Gastrocnemius medialis (tissue), 4 donors: ENCODE data around the gene SFT2D2. TPM values are rescaled to one million over a fixed set of nuclear protein-coding genes. Genes with fewer than 3 reads are reported as not detected.

Experiments used
- ATAC-seq, 2 donors: fragments of 150-250 bp; one replicate each; pipeline ENCODE4 v1.9.1; 2016
- DNase-seq, 2 donors: peaks; one replicate each; pipeline ENCODE4 v3.0.0-alpha.2; 2019
- H3K27ac ChIP-seq, 4 donors: fragments of 200-600 bp; sonication (generic); 1 replicate in 1 of 4; 2 replicates in 3 of 4; pipeline ENCODE4 v1.5.1; 2016 to 2018; ENCODE audit warnings: mild to moderate bottlenecking in 2 of 4, moderate library complexity in 1 of 4
- H3K27me3 ChIP-seq, 3 donors: fragments of 200-600 bp; sonication (generic) in 2 of 3; 1 replicate in 1 of 3; 2 replicates in 2 of 3; pipeline versions ENCODE4 v1.5.1 to v1.6.0; 2016 to 2019; ENCODE audit warnings: mild to moderate bottlenecking in 1 of 3, moderate library complexity in 1 of 3
- H3K36me3 ChIP-seq, 2 donors: fragments of 200-600 bp; sonication (generic) in 1 of 2; one replicate each; pipeline ENCODE4 v1.5.1; 2017 to 2018
- H3K4me1 ChIP-seq, 2 donors: fragments of 200-600 bp; sonication (generic) in 1 of 2; one replicate each; pipeline ENCODE4 v1.5.1; 2016 to 2017; ENCODE audit warnings: mild to moderate bottlenecking in 2 of 2
- H3K4me3 ChIP-seq, 4 donors: fragments of 200-600 bp; sonication (generic) in 3 of 4; 1 replicate in 1 of 4; 2 replicates in 3 of 4; pipeline ENCODE4 v1.5.1; 2016 to 2019; ENCODE audit warnings: mild to moderate bottlenecking in 2 of 4
- H3K9me3 ChIP-seq, 3 donors: fragments of 200-600 bp; sonication (generic) in 2 of 3; 1 replicate in 1 of 3; 2 replicates in 2 of 3; pipeline ENCODE4 v1.5.1; 2016 to 2019
- POLR2A ChIP-seq, 2 donors: fragments of 450-650 bp; IDR thresholded peaks; one replicate each; pipeline ENCODE4 v1.6.1; 2017; ENCODE audit warnings: antibody characterized with exemption in 2 of 2, mild to moderate bottlenecking in 2 of 2, moderate library complexity in 2 of 2
- in situ Hi-C, 4 donors: fragments of 200-750 bp; cut with MboI; loops; one replicate each; pipeline versions ENCODE4 v1.15.0 to v1.8.0; 2017; ENCODE audit warnings: low sequenced_read_pairs in 4 of 4
- intact Hi-C: fragments of 100-400 bp; cut with DNase I; formaldehyde crosslinking; loops from one replicate; pipeline ENCODE4 v1.15.1; 2023; ENCODE audit warnings: low total_unique reads
- total RNA-seq, 4 donors: library from RNA; depleted of rRNA; stranded (reverse); fragments of >200 nt; gene quantifications; one replicate each; pipeline versions ENCODE4 v1.1.0 to v1.2.3, GENCODE V29; 2016
- TF ChIP-seq, protein P1 (sequence below), 5 experiments: fragments of 450-650 bp in 3 of 5; fragments of 200-600 bp in 2 of 5; sonication (generic) in 2 of 5; IDR thresholded peaks in 4 of 5; conservative IDR thresholded peaks in 1 of 5; 1 replicate in 4 of 5; 2 replicates in 1 of 5; pipeline ENCODE4 v1.5.1; 2016 to 2019; ENCODE audit warnings: antibody characterized with exemption in 5 of 5, mild to moderate bottlenecking in 3 of 5, moderate library complexity in 3 of 5

The SFT2D2 gene
- total RNA-seq, 4 donors from 2014 or later, result 10.2 to 15.8 (median 11.7) TPM

DNA sequence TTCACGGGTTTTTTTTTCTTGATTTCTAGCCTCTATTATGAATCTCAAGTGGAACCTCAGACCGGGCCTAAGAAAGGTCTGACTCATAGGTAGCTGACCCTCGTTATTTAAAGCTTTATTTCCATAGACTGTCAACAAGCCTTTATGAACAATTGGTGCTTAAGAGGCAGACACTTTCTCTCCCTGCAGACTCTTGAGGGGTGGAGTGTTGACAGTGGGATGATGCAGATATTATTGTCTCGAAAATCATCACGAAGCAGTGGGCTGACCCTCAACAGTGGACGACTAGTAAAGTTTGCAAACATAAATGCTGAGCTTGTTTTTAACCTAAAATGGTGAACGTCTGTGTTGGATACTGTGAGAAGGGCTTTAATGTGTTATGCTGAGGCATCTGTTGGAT lies 1.8 kb downstream of the SFT2D2 start:
- Histone ChIP-seq H3K27ac (peak overlapping the region; percentile 7 to 75 (median 35)), H3K36me3 (peaks cover 0 to 7% of the 10 kb centered on the region in 2 donors), H3K27me3 (no peaks in the 10 kb centered on the region), H3K4me1 (peaks cover 14 to 31% of the 10 kb centered on the region in 2 donors), H3K4me3 (peak overlapping the region in 1 of 4 donors; percentile 89), H3K9me3 (no peaks in the 10 kb centered on the region)
- in situ Hi-C loops (no loop called here), intact Hi-C loops (no loop called here)
- TF ChIP-seq, protein P1, sequence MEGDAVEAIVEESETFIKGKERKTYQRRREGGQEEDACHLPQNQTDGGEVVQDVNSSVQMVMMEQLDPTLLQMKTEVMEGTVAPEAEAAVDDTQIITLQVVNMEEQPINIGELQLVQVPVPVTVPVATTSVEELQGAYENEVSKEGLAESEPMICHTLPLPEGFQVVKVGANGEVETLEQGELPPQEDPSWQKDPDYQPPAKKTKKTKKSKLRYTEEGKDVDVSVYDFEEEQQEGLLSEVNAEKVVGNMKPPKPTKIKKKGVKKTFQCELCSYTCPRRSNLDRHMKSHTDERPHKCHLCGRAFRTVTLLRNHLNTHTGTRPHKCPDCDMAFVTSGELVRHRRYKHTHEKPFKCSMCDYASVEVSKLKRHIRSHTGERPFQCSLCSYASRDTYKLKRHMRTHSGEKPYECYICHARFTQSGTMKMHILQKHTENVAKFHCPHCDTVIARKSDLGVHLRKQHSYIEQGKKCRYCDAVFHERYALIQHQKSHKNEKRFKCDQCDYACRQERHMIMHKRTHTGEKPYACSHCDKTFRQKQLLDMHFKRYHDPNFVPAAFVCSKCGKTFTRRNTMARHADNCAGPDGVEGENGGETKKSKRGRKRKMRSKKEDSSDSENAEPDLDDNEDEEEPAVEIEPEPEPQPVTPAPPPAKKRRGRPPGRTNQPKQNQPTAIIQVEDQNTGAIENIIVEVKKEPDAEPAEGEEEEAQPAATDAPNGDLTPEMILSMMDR (IDR thresholded peaks at IDR 0.05 in 4 of 5, conservative IDR thresholded peaks at IDR 0.05 in 1 of 5), result no peak
- TF ChIP-seq POLR2A (IDR thresholded peaks at IDR 0.05), result no peak
- ATAC-seq (no peak), DNase-seq (no peak)

DNA sequence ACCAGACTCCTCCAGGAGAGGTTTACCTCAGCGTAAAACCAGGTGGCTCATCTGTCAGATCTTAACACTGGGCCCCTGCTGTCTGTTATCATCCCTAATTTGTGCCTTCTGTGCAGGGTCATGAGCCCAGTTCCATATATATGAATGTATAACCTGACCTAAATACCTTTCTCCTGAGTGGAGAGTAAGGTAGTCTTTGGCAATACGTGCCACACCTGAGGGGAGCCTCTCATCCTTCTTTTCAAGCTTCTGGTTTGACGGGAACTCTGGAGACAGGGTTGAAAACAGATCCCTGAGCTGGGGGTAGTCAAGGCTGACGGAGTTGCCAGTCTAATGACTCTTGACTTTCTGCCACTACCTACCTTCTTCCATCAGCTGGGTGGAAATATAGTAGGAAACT lies 4.1 kb downstream of the SFT2D2 start:
- TF ChIP-seq, protein P1 (IDR thresholded peaks at IDR 0.05 in 4 of 5, conservative IDR thresholded peaks at IDR 0.05 in 1 of 5), result no peak
- TF ChIP-seq POLR2A (IDR thresholded peaks at IDR 0.05), result no peak
- DNase-seq (no peak), ATAC-seq (no peak)
- in situ Hi-C loops (no loop called here), intact Hi-C loops (no loop called here)
- Histone ChIP-seq H3K27ac (no peak overlapping the region), H3K4me3 (no peak overlapping the region), H3K9me3 (no peaks in the 10 kb centered on the region), H3K4me1 (peaks cover 14 to 31% of the 10 kb centered on the region in 2 donors), H3K36me3 (peaks cover 0 to 16% of the 10 kb centered on the region in 2 donors), H3K27me3 (no peaks in the 10 kb centered on the region)

DNA sequence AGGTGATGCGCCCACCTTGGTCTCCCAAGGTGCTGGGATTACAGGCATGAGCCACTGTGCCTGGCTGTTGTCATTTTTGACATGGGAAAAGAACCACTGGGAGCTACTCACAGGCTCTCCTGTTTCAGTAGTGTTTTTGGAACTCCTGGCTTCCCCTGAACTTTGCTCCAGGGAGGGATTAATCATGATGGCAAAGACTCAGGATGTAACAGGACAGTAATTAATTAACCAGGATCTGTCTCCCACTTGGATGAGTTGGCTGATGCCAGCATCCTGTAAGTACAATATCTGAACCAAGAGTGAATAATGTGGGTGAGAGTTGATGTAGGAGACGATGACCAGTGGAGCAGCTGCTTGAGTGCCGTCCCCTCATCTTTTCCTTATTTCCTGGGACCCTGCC lies 4.9 kb downstream of the SFT2D2 start:
- H3K4me3 ChIP-seq, result no peak overlapping the region
- no peaks in the 10 kb centered on the region for H3K9me3 ChIP-seq
- no peak for ATAC-seq
- intact Hi-C loops, result no loop called here
- no peak overlapping the region for H3K27ac ChIP-seq
- TF ChIP-seq, protein P1 (IDR thresholded peaks at IDR 0.05 in 4 of 5, conservative IDR thresholded peaks at IDR 0.05 in 1 of 5), result no peak
- TF ChIP-seq POLR2A (IDR thresholded peaks at IDR 0.05), result no peak
- no peaks in the 10 kb centered on the region for H3K27me3 ChIP-seq
- peaks cover 18 to 36% of the 10 kb centered on the region in 2 donors for H3K4me1 ChIP-seq
- no peak for DNase-seq
- in situ Hi-C loops, result no loop called here
- H3K36me3 ChIP-seq, result peaks cover 0 to 16% of the 10 kb centered on the region in 2 donors

DNA sequence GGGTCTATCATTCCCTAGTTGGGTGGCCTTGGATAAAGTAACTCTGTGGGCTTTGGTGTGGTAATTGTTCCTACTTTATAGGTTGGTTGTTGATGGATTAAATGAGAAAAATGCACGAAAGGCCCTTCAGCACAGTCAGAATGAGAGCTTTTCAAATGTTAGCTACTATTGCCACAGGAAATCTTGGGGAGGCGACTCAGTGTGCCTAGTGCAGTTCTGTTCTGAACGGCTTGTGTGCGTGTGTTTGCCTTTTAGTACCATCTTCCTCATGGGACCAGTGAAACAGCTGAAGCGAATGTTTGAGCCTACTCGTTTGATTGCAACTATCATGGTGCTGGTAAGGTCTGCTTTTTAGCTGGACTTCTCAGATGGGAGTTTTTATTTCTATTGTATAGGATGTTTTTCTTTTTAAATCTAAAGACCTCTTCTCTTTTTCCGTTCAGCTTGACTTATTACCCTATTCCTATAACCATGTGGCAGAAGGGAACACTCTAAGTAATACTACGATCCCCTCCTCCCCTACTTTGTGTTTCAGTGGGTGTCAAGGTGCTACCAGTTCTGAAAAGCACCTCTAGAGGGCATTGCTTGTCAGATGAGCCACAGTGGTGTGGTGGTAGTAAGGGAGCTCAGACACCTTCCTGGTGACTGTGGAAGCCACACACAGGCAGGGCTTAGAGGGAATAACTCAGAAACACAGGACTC lies 9.2 kb downstream of the SFT2D2 start:
- Histone ChIP-seq H3K4me1 (peaks cover 8 to 13% of the 10 kb centered on the region in 2 donors), H3K36me3 (peaks cover 0 to 42% of the 10 kb centered on the region in 2 donors), H3K4me3 (no peak overlapping the region), H3K27ac (no peak overlapping the region), H3K27me3 (no peaks in the 10 kb centered on the region), H3K9me3 (no peaks in the 10 kb centered on the region)
- ATAC-seq, result peak; percentile 58 to 60
- in situ Hi-C loops (no loop called here), intact Hi-C loops (no loop called here)
- TF ChIP-seq, protein P1 (IDR thresholded peaks at IDR 0.05 in 4 of 5, conservative IDR thresholded peaks at IDR 0.05 in 1 of 5), result peak in 4 of 5 experiments; percentile 12 to 54 (median 20)
- no peak for TF ChIP-seq POLR2A (IDR thresholded peaks at IDR 0.05)
- DNase-seq, result no peak
